GM10266 (cell line): ENCODE measurements around the gene BBOX1.

Experiments
- DNase-seq: peaks from one replicate; pipeline ENCODE4 v3.0.0; 2012; ENCODE audit errors: extremely low spot score
- CTCF ChIP-seq: IDR thresholded peaks from 2 replicates; pipeline ENCODE4 v1.5.1; 2012; ENCODE audit warnings: mild to moderate bottlenecking, low read depth; ENCODE audit not compliant: control insufficient read depth, insufficient read depth; ENCODE audit errors: missing control alignments

BBOX1 gene

GRCh38 chr11:27055065-27055682, 14.6 kb downstream of the BBOX1 start:
- no peak for TF ChIP-seq CTCF
- no peak for DNase-seq

DNA sequence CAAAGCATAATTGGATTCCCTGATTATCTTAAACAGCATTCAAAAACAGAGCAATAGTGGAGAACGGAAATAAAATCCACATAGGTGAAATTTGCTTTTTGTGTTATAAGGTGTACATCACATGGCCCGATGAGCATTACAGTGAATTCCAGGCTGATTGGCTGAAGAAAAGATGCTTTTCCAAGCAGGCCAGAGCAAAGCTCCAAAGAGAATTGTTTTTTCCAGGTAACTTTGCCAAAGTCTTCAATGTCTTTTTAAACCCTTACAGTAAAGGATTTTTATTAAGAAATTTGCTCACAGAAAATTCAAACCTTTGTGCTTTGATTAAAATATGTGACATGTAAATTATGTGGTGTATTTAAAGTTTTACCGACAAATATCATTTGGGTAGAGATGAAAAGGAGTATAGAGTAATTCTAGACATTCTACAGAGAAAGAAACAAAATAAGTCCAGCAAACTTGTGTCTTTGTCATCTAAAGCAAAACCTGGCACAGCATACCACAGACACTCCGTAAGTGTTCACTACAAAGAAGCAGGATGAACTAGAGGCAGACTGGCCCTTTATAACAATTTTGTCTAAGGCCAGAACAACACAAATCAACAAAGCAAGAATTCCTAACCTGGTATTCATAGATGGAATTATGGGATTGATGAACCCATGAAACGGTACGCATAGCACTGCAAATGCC, 16.6 kb downstream of the BBOX1 start:
- DNase-seq = no peak
- no peak for TF ChIP-seq CTCF

GRCh38 chr11:27058456-27058855, 17.8 kb downstream of the BBOX1 start:
- no peak for DNase-seq
- TF ChIP-seq CTCF = no peak

DNA sequence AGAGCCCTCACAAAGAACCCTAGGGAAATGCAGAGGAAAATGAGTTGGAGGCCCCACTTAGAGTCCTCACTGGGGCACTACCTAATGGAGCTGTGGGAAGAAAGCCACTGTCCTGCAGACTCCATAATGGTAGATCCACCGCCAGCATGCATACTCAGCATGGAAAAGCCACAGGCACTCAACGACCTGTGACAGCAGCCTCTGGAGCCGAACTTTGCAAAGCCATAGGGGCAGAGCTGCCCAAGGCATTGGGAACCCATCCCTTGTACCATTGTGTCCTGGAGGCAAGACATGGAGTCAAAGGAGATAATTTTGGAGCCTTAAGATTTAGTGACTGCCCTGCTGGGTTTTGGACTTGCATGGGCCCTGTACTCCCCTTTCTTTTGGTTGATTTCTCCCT, 18.8 kb downstream of the BBOX1 start:
- DNase-seq = no peak

DNA sequence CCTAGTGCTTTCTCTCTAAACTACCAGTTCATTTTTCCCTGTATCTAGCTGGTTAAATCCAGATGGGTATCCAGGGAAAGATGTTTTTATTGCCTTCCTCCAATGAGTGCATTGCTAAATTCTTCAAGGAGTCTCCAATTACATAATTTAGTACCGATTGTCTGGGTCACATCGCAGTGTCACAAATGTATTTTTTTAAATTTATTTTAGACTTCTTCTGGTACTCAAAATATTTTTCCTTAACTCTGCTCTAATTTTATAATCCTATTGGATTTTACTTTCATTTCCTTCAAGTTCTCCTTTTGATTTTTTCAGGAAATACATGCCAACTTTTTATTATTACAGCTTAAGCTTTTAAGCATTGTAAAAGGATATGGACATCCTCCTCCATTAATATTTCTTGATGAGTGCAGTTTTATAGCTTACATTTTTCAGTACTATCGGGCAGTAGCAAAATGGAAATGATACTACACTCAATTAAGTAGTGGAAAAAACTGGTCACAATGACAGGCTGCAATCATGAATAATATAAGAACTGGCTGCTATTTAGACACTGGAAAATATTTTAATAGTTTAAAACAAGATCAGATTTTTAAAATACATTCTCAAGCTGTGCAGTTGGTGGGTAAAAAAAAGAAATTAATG, 20.3 kb downstream of the BBOX1 start:
- no peak for DNase-seq
- TF ChIP-seq CTCF = no peak

More for the DNA sequence above, 18.8 kb downstream of the BBOX1 start:
- no peak for TF ChIP-seq CTCF

DNA sequence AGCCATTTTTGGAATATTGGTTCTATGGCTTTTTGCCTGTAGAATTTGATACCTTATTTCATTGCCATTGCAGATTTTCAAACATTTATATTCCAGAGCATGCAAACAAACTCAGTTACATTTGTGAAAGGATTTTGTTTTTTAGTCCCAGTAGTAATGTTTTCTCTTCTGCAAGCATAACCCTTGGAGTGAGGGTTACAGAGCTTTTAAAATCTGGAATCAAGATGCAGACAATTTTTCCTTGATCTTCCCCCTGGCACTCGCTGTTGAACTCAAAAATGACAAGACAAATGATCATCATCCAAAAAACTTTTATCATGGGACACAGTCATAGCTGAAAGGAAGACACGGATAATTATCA, 20.8 kb downstream of the BBOX1 start:
- no peak for DNase-seq
- no peak for TF ChIP-seq CTCF

DNA sequence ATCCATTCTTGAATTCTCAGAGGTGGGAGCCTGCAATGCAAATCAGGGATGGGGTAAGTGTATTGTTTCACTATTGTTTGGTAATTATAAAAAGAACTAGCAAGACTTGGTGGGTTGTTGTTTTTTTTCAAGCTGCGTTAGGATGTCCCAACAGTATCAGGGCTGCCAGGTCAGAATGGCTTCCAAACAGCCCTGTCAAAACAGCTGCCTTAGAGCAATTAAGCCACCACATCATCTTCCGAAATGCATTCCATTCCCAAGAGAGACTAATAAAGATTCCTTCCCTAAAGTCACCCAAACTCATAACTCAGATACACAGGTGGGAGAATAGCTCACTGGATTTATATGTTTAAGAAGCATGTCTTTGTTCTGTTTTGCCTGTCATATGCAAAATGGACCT, 23.5 kb downstream of the BBOX1 start:
- no peak for DNase-seq

More for the DNA sequence above, 23.5 kb downstream of the BBOX1 start:
- TF ChIP-seq CTCF = no peak
